Measurements from ENCODE around the gene SLC12A5.

SLC12A5 gene

DNA sequence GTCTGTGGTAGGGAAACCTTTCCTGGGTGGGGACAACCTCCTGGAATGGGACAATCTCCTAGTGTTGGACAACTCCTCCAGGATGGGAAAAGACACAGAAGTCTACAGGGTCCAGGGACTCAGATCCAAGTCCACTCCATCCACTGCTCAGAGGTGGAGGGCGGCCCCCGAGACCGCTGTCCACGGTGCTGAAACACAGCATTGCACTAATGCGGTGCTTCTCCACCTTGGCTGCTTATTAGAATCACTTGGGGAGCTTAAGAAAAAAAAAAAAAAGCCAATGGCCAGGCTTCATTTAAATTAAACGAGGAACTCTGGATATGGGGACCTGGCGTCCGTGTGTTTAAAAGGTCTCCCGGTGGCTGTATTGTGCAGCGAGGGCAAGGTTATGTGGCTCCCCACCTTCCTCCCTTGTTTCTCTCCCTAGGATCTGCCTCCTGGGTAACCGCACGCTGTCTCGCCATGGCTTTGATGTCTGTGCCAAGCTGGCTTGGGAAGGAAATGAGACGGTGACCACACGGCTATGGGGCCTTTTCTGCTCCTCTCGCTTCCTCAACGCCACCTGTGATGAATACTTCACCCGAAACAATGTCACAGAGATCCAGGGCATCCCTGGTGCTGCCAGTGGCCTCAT is 12.0 kb downstream of the SLC12A5 start:
- DNase-seq (ENCODE audit: low spot score in 2 of 2): no peak
- Mint-ChIP-seq H3K27me3 (peaks cover 55% of the 10 kb centered on the region), H3K36me3 (ENCODE audit: insufficient read depth) (no peaks in the 10 kb centered on the region), H3K9me3 (no peaks in the 10 kb centered on the region), H3K27ac (ENCODE audit: low read depth) (no peak overlapping the region), H3K4me3 (no peak overlapping the region), H3K4me1 (no peaks in the 10 kb centered on the region)
- peak; percentile 52 for ATAC-seq (replicated peaks; ENCODE audit: extremely low read depth, poor library complexity, severe bottlenecking)

- Mint-ChIP-seq H3K9me3 (no peaks in the 10 kb centered on the region), H3K4me3 (no peak overlapping the region), H3K27me3 (peaks cover 80% of the 10 kb centered on the region), H3K36me3 (ENCODE audit: insufficient read depth) (no peaks in the 10 kb centered on the region), H3K4me1 (no peaks in the 10 kb centered on the region), H3K27ac (ENCODE audit: low read depth) (no peak overlapping the region)
- DNase-seq (ENCODE audit: low spot score in 2 of 2): no peak
- ATAC-seq (replicated peaks; ENCODE audit: extremely low read depth, poor library complexity, severe bottlenecking): no peak
These were observed 14.5 kb downstream of the SLC12A5 start for GRCh38 chr20:46043556-46043955.

- ATAC-seq (replicated peaks; ENCODE audit: extremely low read depth, poor library complexity, severe bottlenecking) (no peak), DNase-seq (ENCODE audit: low spot score in 2 of 2) (no peak)
- Mint-ChIP-seq H3K9me3 (no peaks in the 10 kb centered on the region), H3K4me3 (no peak overlapping the region), H3K36me3 (ENCODE audit: insufficient read depth) (no peaks in the 10 kb centered on the region), H3K4me1 (no peaks in the 10 kb centered on the region), H3K27ac (ENCODE audit: low read depth) (no peak overlapping the region), H3K27me3 (peaks cover 84% of the 10 kb centered on the region)
These were observed 15.9 kb downstream of the SLC12A5 start for GRCh38 chr20:46044896-46045295.

DNA sequence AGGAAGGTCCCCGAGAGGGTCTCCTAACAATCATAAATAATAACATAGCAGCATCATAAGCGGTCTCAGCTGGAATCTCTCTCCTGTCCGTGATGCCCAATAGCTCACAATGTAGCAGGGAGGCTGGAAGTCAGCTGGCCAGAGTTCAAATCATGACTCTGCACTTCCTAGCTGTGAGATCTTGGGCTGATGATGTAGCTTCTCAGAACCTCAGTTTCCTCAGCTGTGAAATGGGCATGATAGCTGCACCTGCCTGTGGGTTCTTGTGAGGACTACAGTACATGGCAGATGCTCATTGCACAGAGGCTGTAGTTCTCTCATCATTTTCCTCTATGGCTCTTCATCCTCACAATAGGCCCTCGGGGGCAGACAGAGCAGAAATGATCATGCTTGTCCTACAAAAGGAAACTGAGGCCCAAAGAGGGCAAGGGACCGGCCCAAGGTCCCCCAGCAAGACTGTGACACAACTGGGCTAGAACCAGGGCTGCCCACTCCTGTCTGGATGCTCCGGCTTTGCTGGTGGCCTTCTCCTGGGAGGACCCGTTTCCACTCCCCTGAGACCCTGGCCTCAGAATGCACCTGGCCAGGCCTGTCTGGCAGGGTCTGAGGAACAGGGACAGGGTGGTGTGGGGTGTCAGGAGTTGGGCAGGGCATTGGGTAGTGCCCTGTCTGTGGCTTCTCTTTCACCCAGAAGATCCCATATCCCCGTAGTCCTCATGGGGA is 17.7 kb downstream of the SLC12A5 start:
- H3K4me3 Mint-ChIP-seq: no peak overlapping the region
- H3K36me3 Mint-ChIP-seq (ENCODE audit: insufficient read depth): no peaks in the 10 kb centered on the region
- DNase-seq (ENCODE audit: low spot score in 2 of 2) (no peak), ATAC-seq (replicated peaks; ENCODE audit: extremely low read depth, poor library complexity, severe bottlenecking) (no peak)
- no peak overlapping the region for H3K27ac Mint-ChIP-seq (ENCODE audit: low read depth)
- no peaks in the 10 kb centered on the region for H3K9me3 Mint-ChIP-seq
- no peaks in the 10 kb centered on the region for H3K4me1 Mint-ChIP-seq
- H3K27me3 Mint-ChIP-seq: peaks cover 66% of the 10 kb centered on the region

DNA sequence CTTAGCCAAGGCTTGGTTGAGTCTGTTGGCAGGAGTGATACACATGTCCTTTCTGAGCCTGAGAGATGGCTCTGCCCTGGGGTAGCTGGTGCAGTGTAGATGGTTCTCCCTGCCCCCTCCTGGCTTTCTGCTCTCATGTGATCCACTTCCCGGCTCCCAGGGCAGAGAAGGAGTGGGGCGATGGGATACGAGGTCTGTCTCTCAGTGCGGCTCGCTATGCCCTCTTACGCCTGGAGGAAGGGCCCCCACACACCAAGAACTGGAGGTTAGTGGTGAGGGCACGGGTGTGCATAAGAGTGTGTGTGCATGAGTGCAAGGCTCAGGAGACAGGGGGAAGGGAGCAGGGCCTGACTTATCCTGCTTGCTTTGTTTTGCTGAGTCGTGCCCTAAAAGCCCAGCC is 18.8 kb downstream of the SLC12A5 start:
- Mint-ChIP-seq H3K9me3 (no peaks in the 10 kb centered on the region), H3K27me3 (peaks cover 56% of the 10 kb centered on the region), H3K4me1 (no peaks in the 10 kb centered on the region), H3K27ac (ENCODE audit: low read depth) (no peak overlapping the region), H3K4me3 (no peak overlapping the region), H3K36me3 (ENCODE audit: insufficient read depth) (no peaks in the 10 kb centered on the region)
- DNase-seq (ENCODE audit: low spot score in 2 of 2) (no peak), ATAC-seq (replicated peaks; ENCODE audit: extremely low read depth, poor library complexity, severe bottlenecking) (no peak)

- DNase-seq (ENCODE audit: low spot score in 2 of 2) (no peak), ATAC-seq (replicated peaks; ENCODE audit: extremely low read depth, poor library complexity, severe bottlenecking) (no peak)
- Mint-ChIP-seq H3K9me3 (no peaks in the 10 kb centered on the region), H3K27ac (ENCODE audit: low read depth) (no peak overlapping the region), H3K36me3 (ENCODE audit: insufficient read depth) (no peaks in the 10 kb centered on the region), H3K4me1 (no peaks in the 10 kb centered on the region), H3K4me3 (no peak overlapping the region), H3K27me3 (peaks cover 42% of the 10 kb centered on the region)
These were observed 20.2 kb downstream of the SLC12A5 start for GRCh38 chr20:46049190-46049589.

- Mint-ChIP-seq H3K9me3 (no peaks in the 10 kb centered on the region), H3K27ac (ENCODE audit: low read depth) (no peak overlapping the region), H3K4me1 (no peaks in the 10 kb centered on the region), H3K4me3 (no peak overlapping the region), H3K27me3 (peaks cover 38% of the 10 kb centered on the region), H3K36me3 (ENCODE audit: insufficient read depth) (no peaks in the 10 kb centered on the region)
- DNase-seq (ENCODE audit: low spot score in 2 of 2) (no peak), ATAC-seq (replicated peaks; ENCODE audit: extremely low read depth, poor library complexity, severe bottlenecking) (no peak)
These were observed 20.8 kb downstream of the SLC12A5 start for GRCh38 chr20:46049815-46050214.

GRCh38 chr20:46050444-46050843 is 21.4 kb downstream of the SLC12A5 start:
- ATAC-seq (replicated peaks; ENCODE audit: extremely low read depth, poor library complexity, severe bottlenecking) (no peak), DNase-seq (ENCODE audit: low spot score in 2 of 2) (no peak)
- H3K27ac Mint-ChIP-seq (ENCODE audit: low read depth): no peak overlapping the region
- peaks cover 35% of the 10 kb centered on the region for H3K27me3 Mint-ChIP-seq
- no peaks in the 10 kb centered on the region for H3K36me3 Mint-ChIP-seq (ENCODE audit: insufficient read depth)
- no peak overlapping the region for H3K4me3 Mint-ChIP-seq
- H3K9me3 Mint-ChIP-seq: no peaks in the 10 kb centered on the region
- no peaks in the 10 kb centered on the region for H3K4me1 Mint-ChIP-seq

GRCh38 chr20:46050885-46051284 is 21.9 kb downstream of the SLC12A5 start:
- Mint-ChIP-seq H3K27ac (ENCODE audit: low read depth) (no peak overlapping the region), H3K4me1 (no peaks in the 10 kb centered on the region), H3K27me3 (peaks cover 30% of the 10 kb centered on the region), H3K4me3 (no peak overlapping the region), H3K9me3 (no peaks in the 10 kb centered on the region), H3K36me3 (ENCODE audit: insufficient read depth) (no peaks in the 10 kb centered on the region)
- DNase-seq (ENCODE audit: low spot score in 2 of 2) (no peak), ATAC-seq (replicated peaks; ENCODE audit: extremely low read depth, poor library complexity, severe bottlenecking) (no peak)

DNA sequence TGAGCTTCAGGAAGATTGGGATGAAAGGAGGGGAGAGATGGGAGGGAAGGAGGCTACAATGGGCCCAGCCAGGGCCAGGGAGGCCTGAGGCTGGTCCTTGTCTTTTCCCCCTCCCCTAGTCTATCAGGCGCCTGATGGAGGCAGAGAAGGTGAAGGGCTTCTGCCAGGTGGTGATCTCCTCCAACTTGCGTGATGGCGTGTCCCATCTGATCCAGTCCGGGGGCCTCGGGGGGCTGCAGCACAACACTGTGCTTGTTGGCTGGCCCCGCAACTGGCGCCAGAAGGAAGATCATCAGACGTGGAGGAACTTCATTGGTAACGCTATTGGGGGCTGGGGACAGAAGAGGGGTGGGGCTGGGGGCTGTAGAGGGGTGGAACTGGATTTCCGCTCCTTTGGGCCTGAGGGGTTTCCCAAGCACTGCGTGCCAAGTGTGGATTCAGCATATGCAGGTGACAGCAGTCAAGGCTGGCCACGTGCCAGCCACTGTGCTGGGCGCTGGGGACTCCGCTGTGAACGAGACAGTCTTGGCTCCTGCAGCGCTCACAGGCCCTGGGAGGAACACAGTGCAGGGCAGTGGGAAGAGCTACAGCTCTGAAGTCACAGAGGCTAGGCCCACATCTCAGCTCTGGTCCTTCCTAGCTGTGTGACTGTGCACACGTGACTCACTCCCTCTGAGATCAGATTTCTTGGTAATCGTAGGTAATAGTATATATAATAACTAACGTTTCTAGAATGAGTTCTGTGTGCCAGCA is 22.7 kb downstream of the SLC12A5 start:
- Mint-ChIP-seq H3K27me3 (peaks cover 22% of the 10 kb centered on the region), H3K36me3 (ENCODE audit: insufficient read depth) (no peaks in the 10 kb centered on the region), H3K9me3 (no peaks in the 10 kb centered on the region), H3K4me3 (no peak overlapping the region), H3K27ac (ENCODE audit: low read depth) (no peak overlapping the region), H3K4me1 (no peaks in the 10 kb centered on the region)
- ATAC-seq (replicated peaks; ENCODE audit: extremely low read depth, poor library complexity, severe bottlenecking) (no peak), DNase-seq (ENCODE audit: low spot score in 2 of 2) (no peak)

DNA sequence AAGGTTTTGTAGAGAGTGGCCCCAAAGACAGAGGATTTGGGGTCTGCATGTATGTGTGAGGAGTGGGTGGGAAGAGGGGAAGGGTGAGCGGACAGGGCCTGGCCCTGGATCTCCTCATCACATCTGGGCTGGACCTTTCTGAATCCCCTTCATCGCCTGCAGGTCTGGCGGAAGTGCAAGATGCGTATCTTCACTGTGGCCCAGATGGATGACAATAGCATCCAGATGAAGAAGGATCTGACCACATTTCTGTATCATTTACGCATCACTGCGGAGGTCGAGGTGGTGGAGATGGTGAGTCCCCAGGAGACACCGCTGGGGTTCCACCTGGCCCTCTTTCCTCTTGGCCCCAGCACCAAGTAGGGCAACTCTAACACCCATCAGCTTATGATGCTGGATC is 24.4 kb downstream of the SLC12A5 start:
- no peak overlapping the region for H3K4me3 Mint-ChIP-seq
- H3K36me3 Mint-ChIP-seq (ENCODE audit: insufficient read depth): no peaks in the 10 kb centered on the region
- H3K27ac Mint-ChIP-seq (ENCODE audit: low read depth): no peak overlapping the region
- no peaks in the 10 kb centered on the region for H3K9me3 Mint-ChIP-seq
- DNase-seq (ENCODE audit: low spot score in 2 of 2): no peak
- ATAC-seq (replicated peaks; ENCODE audit: extremely low read depth, poor library complexity, severe bottlenecking): no peak
- peaks cover 4% of the 10 kb centered on the region for H3K4me1 Mint-ChIP-seq
- H3K27me3 Mint-ChIP-seq: peaks cover 5% of the 10 kb centered on the region

- Mint-ChIP-seq H3K4me3 (no peak overlapping the region), H3K4me1 (peaks cover 11% of the 10 kb centered on the region), H3K27me3 (no peaks in the 10 kb centered on the region)
These were observed 25.6 kb downstream of the SLC12A5 start for GRCh38 chr20:46054606-46055005.

GRCh38 chr20:46055269-46055668 is 26.3 kb downstream of the SLC12A5 start:
- Mint-ChIP-seq H3K9me3 (no peaks in the 10 kb centered on the region), H3K36me3 (ENCODE audit: insufficient read depth) (no peaks in the 10 kb centered on the region), H3K27me3 (no peaks in the 10 kb centered on the region), H3K4me3 (no peak overlapping the region), H3K4me1 (peaks cover 17% of the 10 kb centered on the region), H3K27ac (ENCODE audit: low read depth) (no peak overlapping the region)
- DNase-seq (ENCODE audit: low spot score in 2 of 2) (no peak), ATAC-seq (replicated peaks; ENCODE audit: extremely low read depth, poor library complexity, severe bottlenecking) (no peak)

More at GRCh38 chr20:46054606-46055005, 25.6 kb downstream of the SLC12A5 start:
- Mint-ChIP-seq H3K9me3 (no peaks in the 10 kb centered on the region), H3K27ac (ENCODE audit: low read depth) (no peak overlapping the region), H3K36me3 (ENCODE audit: insufficient read depth) (no peaks in the 10 kb centered on the region)
- DNase-seq (ENCODE audit: low spot score in 2 of 2): no peak
- no peak for ATAC-seq (replicated peaks; ENCODE audit: extremely low read depth, poor library complexity, severe bottlenecking)
